DMS79 treated with DMSO at 0.1 percent for 48 hours (cell line): Measurements from ENCODE around the gene ESYT2.

ENCODE experiments used
- DNase-seq: peaks from one replicate; lab custom pipeline; 2025; lab: John Stamatoyannopoulos, UW

ESYT2 gene

DNA sequence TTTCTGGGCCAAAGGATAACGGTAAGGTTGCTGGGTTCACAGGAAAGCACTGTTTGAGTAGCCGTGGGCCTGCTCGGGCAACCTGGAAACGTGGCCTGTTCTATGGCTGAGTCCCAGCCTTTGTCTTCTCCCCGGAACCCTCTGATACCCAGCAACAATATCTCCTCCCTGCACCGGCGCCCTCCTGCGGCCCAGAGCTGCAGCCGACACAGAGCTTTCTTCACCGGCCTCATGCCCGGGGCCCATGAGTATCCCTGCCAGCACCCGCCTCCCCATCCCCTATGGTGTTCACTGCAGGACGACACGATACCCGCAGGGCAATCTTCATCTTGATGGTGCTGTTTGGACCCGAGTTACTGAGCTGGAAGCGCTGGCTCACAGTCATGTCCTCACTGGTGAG is 86.1 kb downstream of the ESYT2 start:
- no peak for DNase-seq

DNA sequence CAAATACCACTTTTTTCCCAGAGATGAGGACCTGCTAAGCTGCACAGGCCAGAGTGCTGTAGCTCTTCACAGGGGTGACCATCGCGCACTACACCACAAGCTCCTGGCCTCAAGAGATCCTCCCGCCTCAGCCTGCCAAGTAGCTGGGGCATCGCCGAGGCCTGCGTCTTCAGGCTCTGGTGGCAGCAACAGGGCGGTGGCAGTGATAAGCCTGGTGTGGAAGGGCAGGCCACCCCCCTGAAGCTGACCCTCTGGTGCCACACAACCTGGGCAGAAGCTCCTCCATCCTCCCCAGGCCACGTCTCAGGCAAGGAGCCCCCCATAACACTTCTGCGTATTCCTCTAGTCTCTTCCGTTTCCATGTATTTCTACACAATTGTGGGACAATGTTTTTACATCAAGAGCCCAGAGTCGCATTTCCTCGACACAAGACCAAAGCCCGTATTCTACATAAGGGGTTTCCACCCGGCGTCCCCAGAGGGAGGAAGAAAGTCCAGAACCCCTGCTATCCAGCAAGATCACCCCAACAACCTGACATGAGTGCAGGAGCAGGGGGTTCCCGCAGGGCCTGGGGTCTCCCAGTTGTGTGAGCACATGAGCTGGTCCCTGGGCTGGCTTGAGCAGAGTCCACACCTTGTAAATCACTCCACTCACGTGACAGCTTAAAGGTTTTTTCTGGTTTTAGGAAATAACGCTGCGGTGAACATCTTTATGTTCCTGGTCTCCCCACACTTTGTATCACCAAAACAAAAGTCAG is 87.1 kb downstream of the ESYT2 start:
- DNase-seq: no peak

DNA sequence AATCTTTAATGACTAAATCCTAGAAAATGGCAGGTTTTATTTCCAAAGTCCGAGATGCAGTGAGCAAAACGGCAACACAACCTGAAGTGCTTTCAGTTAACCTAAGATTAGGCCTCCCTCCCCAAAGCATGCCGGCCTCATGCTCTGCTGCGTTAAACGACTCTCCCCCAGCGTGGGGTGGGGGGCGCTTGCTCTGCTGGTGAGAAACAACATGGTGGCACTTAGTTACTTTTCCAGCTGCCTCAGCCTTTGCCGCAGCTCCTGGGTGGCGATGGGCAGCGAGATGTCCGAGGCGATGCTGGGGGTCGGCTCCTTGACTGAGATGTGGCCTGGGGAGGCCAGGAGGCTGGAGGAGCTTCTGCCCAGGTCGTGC is 88.0 kb downstream of the ESYT2 start:
- no peak for DNase-seq

DNA sequence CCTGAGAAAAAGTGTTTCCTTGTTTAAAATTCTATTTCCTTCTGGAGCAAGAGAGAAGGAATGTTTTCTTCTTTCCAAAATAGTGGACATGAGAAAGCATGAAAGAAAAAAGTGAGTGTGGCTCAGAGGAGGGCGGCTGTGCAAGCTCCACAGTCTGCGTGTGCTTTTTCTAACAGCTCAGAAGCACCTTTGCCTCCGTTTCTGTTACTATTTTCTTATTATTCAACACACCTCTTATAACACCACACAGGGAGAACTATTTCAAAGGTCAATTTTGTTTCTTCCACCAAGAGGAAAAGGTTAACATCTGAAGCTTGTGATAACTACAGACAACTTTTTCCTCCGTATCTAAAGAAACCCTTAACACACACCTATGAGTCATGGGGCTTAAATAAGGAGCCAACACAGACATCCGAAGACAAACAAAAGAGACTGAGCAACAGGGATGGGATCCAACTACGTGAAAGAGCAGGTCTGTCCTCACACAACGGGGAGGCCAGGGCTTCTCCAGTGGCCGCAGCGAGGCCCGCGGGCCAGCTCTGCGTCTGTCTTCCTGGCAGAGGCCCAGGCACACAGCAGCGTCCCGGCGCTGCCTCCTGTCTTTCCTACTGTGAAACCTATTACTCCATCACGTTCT is 88.5 kb downstream of the ESYT2 start:
- DNase-seq: no peak

DNA sequence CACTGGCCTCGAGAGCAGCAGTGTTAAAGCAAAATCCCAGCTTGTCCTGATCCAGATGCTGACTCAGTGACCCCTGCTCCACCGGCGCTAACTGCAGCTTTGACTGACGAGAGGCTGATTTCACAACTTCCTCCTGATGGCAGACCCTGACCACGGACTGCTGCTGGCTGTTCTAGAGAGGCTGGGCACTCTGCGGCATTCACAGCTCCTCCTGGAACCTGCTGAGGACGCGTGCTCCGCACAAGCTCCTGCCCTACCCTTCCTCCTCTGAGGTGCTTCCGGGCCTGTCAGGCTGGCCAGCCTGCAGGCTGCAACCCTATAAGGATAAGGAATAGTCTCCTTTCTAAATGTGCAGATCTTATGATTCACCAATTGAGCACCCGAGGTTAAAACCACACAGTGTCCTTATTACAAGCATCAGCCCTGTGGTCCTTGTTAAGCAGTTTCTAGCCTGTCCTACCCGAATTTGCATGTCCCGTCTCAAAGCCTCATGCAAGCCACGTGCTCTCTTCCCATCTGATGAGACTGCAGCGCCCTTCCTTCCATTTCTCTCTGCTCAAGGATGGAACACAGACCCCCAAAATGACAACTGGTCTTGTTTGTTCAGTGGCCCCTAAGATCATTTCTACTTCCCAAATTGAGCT is 89.2 kb downstream of the ESYT2 start:
- DNase-seq: no peak

DNA sequence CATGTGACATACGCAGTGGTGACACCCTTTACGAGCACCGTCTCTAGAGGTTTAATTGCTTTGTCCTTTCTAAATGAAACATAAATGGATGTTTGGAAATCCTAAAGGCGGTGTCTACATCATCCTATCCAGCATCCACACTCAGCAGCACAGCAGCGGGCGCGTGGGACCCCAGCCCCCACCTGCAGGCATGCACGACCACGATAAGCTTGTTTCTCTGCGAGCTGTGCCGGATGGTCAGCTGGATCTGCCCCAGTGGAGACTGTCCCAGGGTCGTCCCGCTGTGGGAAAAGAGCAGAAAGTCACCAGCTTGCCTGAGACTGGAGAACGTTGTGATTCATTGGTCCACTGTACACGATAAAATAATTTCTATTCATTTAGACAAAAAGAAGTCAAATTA is 90.5 kb downstream of the ESYT2 start:
- DNase-seq: no peak

DNA sequence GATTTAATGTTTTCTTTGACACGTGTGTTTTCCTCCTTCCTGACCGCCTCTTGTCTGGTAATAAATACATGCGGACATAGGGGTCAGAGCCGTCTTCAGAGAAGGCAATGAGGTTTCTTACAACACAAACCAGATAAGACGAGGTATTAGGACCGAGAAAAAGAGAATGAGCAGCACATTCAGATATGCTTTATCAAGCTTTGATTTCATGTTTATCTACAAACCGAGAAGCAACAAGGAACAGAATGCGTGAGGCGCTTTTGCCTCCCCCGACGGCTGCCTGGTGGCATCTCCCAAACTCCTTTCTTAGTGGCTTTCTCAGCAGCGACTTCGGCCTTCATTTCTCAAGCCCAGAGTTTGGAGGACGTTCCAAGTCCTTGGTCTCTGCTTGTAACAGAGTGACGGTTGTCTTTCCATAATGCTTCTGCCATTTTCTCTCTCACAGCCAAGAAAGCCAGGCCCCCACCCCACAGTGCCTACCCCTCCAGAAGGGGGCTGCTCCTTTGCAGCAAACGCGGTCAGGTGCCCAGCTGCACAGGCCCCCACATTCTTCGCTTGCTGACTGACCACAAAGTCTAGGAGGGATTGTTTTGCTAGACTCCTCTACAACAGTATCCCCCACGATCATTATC is 92.1 kb downstream of the ESYT2 start:
- DNase-seq: no peak

DNA sequence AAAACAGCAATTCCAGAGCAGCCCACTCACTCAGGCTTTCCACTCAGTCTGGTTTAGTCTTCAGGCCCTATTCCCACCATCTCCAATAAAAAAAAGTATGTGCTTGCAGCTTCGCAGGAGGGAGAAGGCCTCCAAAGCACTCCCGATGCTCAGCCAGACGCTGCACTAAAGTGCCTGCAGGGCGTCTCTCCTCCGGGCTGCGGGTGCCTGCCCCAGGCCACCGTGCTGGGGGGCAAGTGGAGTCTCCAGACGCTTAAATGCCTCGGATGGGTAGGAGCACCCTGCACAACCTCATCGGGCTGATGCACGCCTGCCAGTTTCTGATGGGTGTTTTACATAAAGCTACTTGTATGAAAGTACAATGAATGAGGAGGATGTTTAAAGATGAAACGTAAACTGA is 93.4 kb downstream of the ESYT2 start:
- DNase-seq: no peak

DNA sequence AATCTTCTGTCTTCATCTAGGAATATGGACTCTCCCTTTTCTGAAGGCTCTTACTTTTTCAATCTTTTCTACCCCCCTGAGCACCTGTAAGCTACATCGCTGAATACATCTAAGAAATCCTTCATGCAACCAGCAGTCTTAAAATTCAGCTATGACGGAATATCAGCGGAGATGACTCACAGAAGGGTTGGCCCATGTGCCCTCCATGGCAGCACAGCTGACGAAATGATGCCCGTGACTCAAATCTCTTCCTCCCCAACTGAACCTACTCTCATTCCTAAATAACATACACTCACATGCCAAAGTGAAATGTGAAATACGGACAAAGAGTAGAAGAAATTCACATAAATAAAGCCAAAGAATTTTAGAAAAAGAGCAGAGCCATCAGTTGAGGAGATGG is 94.4 kb downstream of the ESYT2 start:
- DNase-seq: no peak

DNA sequence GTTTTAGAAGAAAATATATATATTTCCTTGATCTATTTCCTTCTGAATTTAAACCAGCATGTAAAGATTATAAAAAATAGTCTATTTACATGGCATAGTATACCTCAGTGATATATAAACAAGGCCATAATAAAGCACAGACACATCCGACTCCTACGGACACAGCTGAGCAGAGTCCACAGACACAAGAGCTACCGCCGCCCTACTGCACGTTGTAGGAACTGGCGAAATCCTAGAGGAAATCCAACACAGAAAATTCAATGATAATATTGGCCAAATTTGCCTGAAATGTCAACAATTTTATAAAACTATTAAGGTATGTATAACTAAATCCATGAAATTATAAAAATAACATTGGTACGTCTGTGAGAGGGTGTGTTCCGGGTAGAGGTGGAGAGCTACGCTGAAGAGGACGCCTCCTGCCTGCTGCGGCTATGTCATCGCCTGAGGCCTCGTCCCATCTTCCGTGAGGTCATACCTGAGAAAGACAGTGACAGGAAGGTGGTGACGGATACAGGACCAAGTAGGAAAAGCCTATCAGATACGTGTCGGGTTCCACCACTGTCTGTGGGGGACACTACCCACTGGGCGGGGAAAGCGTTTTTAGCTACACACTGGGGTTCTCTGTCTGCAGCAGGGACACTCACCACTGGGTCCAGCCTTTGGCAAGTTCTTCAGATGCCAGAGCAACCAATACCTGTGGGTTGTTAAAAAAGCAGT is 95.4 kb downstream of the ESYT2 start:
- no peak for DNase-seq

DNA sequence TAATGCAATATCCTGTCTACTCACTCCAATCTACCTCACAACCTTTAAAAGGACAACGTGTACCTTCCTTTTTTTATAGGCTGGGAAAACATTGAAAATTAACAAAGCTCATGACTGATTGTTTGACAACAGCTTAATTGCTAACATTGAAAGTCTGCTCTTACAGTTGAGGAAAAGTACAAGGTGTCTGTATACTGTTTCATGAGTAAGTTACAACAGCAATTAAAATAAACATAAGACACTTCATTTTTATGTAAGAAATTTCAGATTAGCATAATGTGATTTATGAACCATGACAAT is 96.1 kb downstream of the ESYT2 start:
- no peak for DNase-seq

DNA sequence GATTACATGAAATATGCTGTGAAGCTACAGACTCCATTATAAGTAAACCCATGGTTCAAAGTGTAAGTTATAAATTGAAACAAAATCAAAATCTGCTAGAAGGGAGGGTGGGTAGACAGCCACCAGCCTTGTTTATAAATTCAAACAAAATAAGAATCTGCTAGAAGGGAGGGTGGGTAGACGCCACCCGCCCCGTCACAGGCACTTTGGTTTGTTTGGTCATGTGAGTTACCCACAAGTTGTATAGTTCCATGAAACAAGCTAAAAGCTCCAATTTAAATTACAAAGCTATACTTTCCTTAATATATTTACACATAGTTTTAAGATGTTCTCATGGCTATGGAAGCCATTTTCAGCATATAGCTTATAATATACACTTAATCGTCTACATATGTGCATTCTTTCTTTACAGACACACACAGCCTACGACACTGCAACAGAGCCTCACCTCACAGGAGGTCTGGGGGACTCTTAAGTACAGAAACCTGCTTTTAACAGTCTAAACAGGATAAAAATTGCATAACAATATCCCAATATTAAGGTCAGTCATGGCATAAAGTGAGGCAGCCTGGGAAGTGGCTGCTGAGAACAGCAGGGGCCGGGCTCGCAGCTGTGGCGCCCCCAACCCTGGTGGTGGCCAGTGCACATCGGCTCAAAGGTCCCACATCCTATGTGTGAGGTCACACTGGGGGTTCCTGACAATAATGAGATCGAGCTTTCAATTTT is 96.7 kb downstream of the ESYT2 start:
- no peak for DNase-seq

DNA sequence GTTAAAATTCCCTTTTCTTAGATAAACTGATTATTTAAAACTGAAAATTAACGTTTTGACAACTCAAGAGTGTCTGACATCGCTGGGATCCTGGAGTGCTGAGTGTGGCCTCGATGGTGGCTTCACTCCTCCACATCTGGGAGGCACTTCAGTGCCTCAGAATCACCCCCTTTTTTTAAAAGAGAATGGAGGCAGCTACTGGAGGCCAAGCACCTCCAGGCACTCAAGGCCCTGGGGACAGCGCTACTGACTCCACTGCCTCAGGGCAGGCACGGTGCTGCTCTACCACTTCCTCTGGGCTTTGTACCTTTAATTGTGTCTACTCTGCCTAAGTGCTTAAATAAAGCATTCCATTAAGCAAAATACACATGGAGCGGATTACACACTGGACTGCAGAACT is 97.5 kb downstream of the ESYT2 start:
- no peak for DNase-seq

DNA sequence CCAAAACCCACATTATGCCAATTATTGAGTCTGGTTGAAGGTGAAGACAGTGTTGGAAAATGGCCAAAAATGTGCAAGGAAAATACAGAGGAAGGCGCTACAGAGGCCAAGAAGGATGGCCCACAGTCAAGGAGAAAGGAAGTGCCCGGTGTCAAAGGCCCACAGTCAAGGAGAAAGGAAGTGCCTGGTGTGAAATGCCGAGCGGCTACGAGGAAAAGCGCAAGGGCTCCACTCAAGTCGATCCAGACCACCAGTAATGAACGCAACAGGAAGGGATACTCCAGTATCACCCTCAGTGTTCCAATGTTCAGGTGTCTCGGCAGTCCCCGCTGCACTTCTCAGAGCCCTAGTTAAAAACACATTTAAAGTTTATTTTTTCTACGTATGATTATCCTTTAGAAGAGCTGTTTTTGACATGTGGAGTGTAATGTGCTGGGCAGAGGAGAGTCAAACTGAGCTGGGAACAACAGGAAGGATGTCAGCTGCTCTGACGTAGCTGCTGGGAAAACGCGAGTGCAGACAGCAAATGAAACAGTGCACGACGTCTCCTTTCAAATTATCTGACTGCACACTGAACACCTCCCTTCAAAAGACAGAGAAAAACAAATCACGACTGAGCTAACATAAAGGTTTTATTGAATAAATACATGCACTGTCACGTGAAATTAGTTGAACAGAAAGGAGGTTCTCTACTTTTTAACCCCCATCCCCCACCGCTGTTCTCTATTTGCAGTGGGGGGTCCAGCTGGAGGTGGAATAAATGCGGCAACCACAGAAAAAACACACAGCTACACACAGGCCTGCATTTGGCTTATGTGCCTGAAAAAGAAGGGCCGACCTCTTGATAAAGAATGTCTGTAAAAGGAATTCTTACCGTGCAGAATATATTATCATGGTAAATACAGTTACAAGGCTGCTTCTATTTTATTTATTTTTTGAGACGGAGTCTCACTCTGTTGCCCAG is 98.6 kb downstream of the ESYT2 start:
- DNase-seq: no peak

DNA sequence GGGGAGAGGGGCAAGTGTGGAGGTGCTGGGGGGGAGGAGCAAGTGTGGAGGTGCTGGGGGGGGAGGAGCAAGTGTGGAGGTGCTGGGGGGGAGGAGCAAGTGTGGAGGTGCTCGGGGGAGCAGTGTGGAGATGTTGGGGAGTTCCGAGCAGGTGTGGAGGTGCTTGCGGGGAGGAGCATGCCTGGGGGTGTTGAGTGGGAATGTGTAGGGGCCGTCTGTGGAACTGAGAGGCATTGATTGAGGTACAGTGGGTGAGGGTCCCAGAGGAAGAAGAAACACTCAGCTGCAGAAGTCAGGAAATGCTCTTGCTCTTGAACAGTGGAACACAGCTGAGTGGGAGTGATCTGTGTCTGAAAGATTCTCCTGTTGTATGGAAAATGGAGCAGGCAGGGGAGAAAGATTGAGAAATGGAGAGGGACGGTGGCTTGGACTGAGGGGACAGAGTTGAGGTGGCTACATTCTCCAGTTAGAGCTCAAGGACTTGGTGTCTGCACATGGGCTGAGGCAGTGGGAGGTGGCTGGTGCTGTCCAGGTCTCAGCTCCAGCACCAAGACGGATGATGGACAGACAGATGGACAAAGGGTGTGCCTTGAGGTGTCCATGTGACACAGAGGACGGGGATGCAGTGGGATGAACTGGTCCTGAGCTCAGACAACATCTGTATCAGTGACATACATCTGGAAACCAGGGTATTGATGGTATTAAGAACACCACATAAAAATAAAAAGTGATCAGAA is 99.5 kb downstream of the ESYT2 start:
- DNase-seq: no peak

DNA sequence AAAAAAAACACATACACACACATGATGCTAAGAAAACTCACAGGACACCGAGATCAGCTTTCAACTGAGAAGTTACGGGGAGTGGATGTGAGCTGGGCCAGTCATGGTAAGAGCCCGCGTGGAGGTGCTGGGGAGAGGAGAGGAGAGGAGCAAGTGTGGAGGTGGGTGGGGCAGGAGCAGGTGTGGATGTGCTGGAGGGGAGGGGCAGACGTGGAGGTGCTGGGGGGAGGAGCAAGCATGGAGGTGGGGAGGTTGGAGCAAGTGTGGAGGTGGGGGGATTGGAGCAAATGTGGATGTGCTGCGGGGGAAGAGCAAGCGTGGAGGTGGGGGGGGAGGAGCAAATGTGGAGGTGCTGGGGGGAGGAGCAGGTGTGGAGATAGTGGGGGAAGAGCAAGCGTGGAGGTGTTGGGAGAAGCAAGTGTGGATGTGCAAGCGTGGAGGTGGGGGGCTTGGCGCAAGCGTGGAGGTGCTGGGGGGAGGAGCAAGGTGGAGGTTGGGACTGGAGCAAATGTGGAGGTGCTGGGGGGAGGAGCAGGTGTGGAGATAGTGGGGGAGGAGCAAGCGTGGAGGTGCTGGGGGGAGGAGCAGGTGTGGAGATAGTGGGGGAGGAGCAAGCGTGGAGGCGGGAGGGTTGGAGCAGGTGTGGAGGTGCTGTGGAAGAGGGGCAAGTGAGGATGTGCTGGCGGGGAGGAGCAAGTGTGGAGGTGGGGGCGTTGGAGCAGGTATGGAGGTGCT is 100.2 kb downstream of the ESYT2 start:
- no peak for DNase-seq

DNA sequence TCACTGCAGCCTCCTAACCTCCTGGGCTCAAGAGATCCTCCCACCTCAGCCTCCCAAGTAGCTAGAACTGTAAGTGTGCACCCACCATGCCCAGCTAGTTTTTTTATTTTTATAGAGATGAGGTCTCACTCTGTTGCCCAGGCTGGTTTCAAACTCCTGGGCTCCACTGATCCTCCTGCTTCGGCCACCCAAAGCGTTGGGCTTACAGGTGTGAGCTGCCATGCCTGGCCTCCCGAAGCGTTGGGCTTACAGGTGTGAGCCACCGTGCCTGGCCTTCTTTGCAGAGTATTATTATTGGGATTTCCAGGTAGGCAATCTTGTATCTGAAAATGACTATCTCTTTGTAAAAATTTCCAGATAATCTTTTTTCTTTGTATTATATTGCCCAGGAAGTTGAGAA is 101.6 kb downstream of the ESYT2 start:
- DNase-seq: no peak

DNA sequence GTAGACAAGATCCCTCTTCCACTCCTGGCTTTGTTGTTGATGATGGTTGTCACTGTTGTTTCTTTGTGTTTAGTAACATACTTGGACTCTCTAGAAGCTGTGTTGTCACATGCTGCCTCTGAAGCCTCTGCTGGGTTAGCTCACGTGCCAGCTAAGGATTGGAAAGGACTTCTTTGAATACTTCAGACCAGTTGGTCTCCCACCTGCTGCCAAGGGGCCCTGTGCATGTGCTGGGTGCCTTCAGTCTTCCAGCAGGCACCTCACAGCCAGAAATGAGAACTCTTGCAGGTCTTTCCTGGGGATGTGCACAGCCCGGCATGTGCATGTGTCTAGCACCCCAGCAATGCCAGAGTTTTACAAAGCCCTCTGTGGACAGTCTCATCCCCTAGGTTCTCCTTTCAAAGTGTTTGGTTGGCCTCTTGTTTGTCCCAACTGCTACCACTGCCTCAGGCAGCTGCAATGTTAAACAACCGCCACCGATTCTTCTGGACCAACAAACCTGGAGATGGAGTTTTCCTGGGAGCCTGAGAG is 103.0 kb downstream of the ESYT2 start:
- DNase-seq: no peak

DNA sequence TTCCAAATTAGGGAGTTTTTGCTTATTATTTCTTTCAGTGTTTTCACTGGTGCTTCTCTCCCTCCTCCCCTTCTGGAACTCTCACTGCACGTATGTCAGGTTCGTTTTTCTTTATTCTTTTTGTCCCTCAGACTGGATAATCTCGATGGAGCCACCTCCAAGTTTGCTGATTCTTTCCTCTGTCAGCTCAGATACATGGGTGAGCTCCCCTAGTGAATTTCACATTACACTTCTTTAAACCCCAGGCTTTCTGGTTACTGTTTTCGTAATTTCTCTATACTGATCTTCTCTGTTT is 103.9 kb downstream of the ESYT2 start:
- DNase-seq: no peak
